Muscle of back (tissue), 11 donors: ENCODE measurements around the gene PROSER2. TPM values are rescaled to one million over a fixed set of nuclear protein-coding genes. Genes with fewer than 3 reads are reported as not detected.

Experiments used
- DNase-seq, 3 donors: peaks; one replicate each; pipeline versions ENCODE4 v3.0.0 to v3.0.0-alpha.2; 2013
- polyA plus RNA-seq, 10 donors: library from polyadenylated mRNA; unstranded; fragments of 120-200 nt; gene quantifications; one replicate each; pipeline ENCODE4 v1.2.1, GENCODE V29; 2013; ENCODE audit not compliant: insufficient read length in 10 of 10

Gene PROSER2
- polyA plus RNA-seq, 10 donors = 3.4 to 7.8 (median 4.9) TPM

GRCh38 chr10:11901833-11902475 lies 78.8 kb downstream of the PROSER2 start:
- DNase-seq = no peak

GRCh38 chr10:11902646-11903045 lies 79.5 kb downstream of the PROSER2 start:
- DNase-seq = no peak

GRCh38 chr10:11906714-11907113 lies 83.6 kb downstream of the PROSER2 start:
- no peak for DNase-seq

GRCh38 chr10:11907914-11908313 lies 84.8 kb downstream of the PROSER2 start:
- DNase-seq = no peak

GRCh38 chr10:11908536-11908935 lies 85.4 kb downstream of the PROSER2 start:
- DNase-seq = no peak

- DNase-seq = no peak
Observed at GRCh38 chr10:11908991-11909390, 85.8 kb downstream of the PROSER2 start.

- no peak for DNase-seq
Observed at GRCh38 chr10:11909618-11910017, 86.5 kb downstream of the PROSER2 start.

GRCh38 chr10:11910102-11910501 lies 86.9 kb downstream of the PROSER2 start:
- no peak for DNase-seq

GRCh38 chr10:11913079-11913641 lies 90.0 kb downstream of the PROSER2 start:
- DNase-seq = no peak

- DNase-seq = no peak
Observed at GRCh38 chr10:11918384-11918783, 95.2 kb downstream of the PROSER2 start.

GRCh38 chr10:11919271-11919670 lies 96.1 kb downstream of the PROSER2 start:
- no peak for DNase-seq

Other genes starting within 250 kb of the PROSER2 start
- 10 to 100 TPM in 4 of 10 donors, 1 to 10 TPM in 6; 8.3 to 13.6 (median 9.8) TPM for gene USP6NL, start 211.7 kb upstream of the PROSER2 start, polyA plus RNA-seq
- 1 to 10 TPM; 5.3 to 9.4 (median 7.1) TPM for gene ECHDC3, start 81.0 kb upstream of the PROSER2 start, polyA plus RNA-seq
- 10 to 100 TPM; 15.5 to 25.5 (median 20.3) TPM for gene UPF2, start 219.5 kb downstream of the PROSER2 start, polyA plus RNA-seq
- 10 to 100 TPM in 6 of 10 donors, 1 to 10 TPM in 4; 8.3 to 15.7 (median 11.5) TPM for gene DHTKD1, start 245.6 kb downstream of the PROSER2 start, polyA plus RNA-seq